Lower lobe of right lung (tissue), 2 donors: Measurements from ENCODE around the gene EVPL. TPM values are rescaled to one million over a fixed set of nuclear protein-coding genes. Genes with fewer than 3 reads are reported as not detected.

Experiments used
- ATAC-seq, 2 donors: fragments of 200-7000 bp; cut with Tn5 transposase; one replicate each; pipeline ENCODE4 v1.9.1; 2020 to 2022; ENCODE audit warnings: mild to moderate bottlenecking in 2 of 2, moderate library complexity in 2 of 2
- DNase-seq: peaks from one replicate; pipeline ENCODE4 v3.0.0-alpha.2; 2020
- H3K27ac ChIP-seq: fragments of 200-600 bp; one replicate; pipeline ENCODE4 v1.8.0; 2022
- H3K27me3 ChIP-seq: fragments of 200-600 bp; one replicate; pipeline ENCODE4 v1.8.0; 2022; ENCODE audit warnings: low read depth
- H3K36me3 ChIP-seq: fragments of 200-600 bp; one replicate; pipeline ENCODE4 v1.8.0; 2022; ENCODE audit warnings: mild to moderate bottlenecking
- H3K4me1 ChIP-seq: fragments of 200-600 bp; one replicate; pipeline ENCODE4 v1.8.0; 2022
- H3K4me3 ChIP-seq: fragments of 200-600 bp; one replicate; pipeline ENCODE4 v1.8.0; 2022; ENCODE audit warnings: mild to moderate bottlenecking
- H3K9me3 ChIP-seq: fragments of 200-600 bp; one replicate; pipeline ENCODE4 v1.8.0; 2022
- CTCF ChIP-seq: fragments of 200-600 bp; IDR thresholded peaks from one replicate; pipeline ENCODE4 v1.8.0; 2022; ENCODE audit warnings: antibody characterized with exemption, mild to moderate bottlenecking
- intact Hi-C: fragments of 100-400 bp; cut with DNase I; formaldehyde crosslinking; loops from one replicate; pipeline ENCODE4 v1.11.0; 2022
- total RNA-seq: library from RNA; stranded (reverse); fragmentation: NEBNext Ultra II Directional; extraction: Animal tissue kit (Norgen Biotek cat#: 25700); gene quantifications from one replicate; pipeline ENCODE4 v1.2.1, GENCODE V29; 2021
- donor health status: DM: no; HTN: yes; CAD: no; lungs with severe emphysema.

EVPL gene
- total RNA-seq, 1 donor from 2014 or later, result 36.8 TPM

GRCh38 chr17:76033139-76033538, 6.0 kb upstream of the EVPL start:
- DNase-seq, result no peak
- Histone ChIP-seq H3K4me3 (no peak overlapping the region), H3K36me3 (peaks cover 3% of the 10 kb centered on the region), H3K27me3 (no peaks in the 10 kb centered on the region), H3K9me3 (no peaks in the 10 kb centered on the region), H3K4me1 (peaks cover 9% of the 10 kb centered on the region), H3K27ac (no peak overlapping the region)
- no peak for ATAC-seq
- intact Hi-C loops, result no loop called here
- TF ChIP-seq CTCF, result no peak

- H3K4me1 ChIP-seq, result peaks cover 9% of the 10 kb centered on the region
- DNase-seq (no peak), ATAC-seq (no peak)
- TF ChIP-seq CTCF, result no peak
- H3K36me3 ChIP-seq, result no peaks in the 10 kb centered on the region
- H3K27me3 ChIP-seq, result no peaks in the 10 kb centered on the region
- H3K27ac ChIP-seq, result no peak overlapping the region
- no peak overlapping the region for H3K4me3 ChIP-seq
- intact Hi-C loops, result no loop called here
- H3K9me3 ChIP-seq, result no peaks in the 10 kb centered on the region
Observed at GRCh38 chr17:76032780-76033108, 5.6 kb upstream of the EVPL start.

- intact Hi-C loops, result no loop called here
- Histone ChIP-seq H3K27me3 (no peaks in the 10 kb centered on the region), H3K36me3 (no peaks in the 10 kb centered on the region), H3K4me1 (peaks cover 9% of the 10 kb centered on the region), H3K9me3 (no peaks in the 10 kb centered on the region), H3K27ac (no peak overlapping the region), H3K4me3 (no peak overlapping the region)
- ATAC-seq (no peak), DNase-seq (no peak)
- TF ChIP-seq CTCF, result no peak
Observed at GRCh38 chr17:76032073-76032779, 5.1 kb upstream of the EVPL start.

- Histone ChIP-seq H3K27ac (peak overlapping the region; percentile 73), H3K4me3 (peak overlapping the region; percentile 52), H3K9me3 (no peaks in the 10 kb centered on the region), H3K36me3 (peaks cover 16% of the 10 kb centered on the region), H3K27me3 (no peaks in the 10 kb centered on the region), H3K4me1 (peaks cover 9% of the 10 kb centered on the region)
- intact Hi-C loops, result no loop called here
- DNase-seq (peak; percentile 69), ATAC-seq (peak; percentile 85 to 88)
- TF ChIP-seq CTCF, result peak; percentile 31
Observed at GRCh38 chr17:76026714-76027158, 370 bp downstream of the EVPL start.

- peak overlapping the region; percentile 52 for H3K4me3 ChIP-seq
- intact Hi-C loops, result no loop called here
- peaks cover 20% of the 10 kb centered on the region for H3K36me3 ChIP-seq
- H3K4me1 ChIP-seq, result peaks cover 9% of the 10 kb centered on the region
- no peaks in the 10 kb centered on the region for H3K27me3 ChIP-seq
- no peak for ATAC-seq
- no peak for TF ChIP-seq CTCF
- no peak for DNase-seq
- no peak overlapping the region for H3K27ac ChIP-seq
- no peaks in the 10 kb centered on the region for H3K9me3 ChIP-seq
Observed at GRCh38 chr17:76025294-76025693, 1.8 kb downstream of the EVPL start.
